Small intestine (tissue), 7 donors: ENCODE data around the gene MALRD1. TPM values are rescaled to one million over a fixed set of nuclear protein-coding genes. Genes with fewer than 3 reads are reported as not detected.

ENCODE experiments used
- DNase-seq, 2 donors: peaks; one replicate each; pipeline versions ENCODE4 v3.0.0 to v3.0.0-alpha.2; 2013
- FAIRE-seq: peaks from 2 replicates; lab custom pipeline; 2012; peaks lifted over from hg19 to GRCh38; lab: Jason Lieb, UNC
- H3K27ac ChIP-seq, 3 donors: one replicate each; pipeline ENCODE4 v1.5.1; 2013; ENCODE audit warnings: low read length in 2 of 3, mild to moderate bottlenecking in 2 of 3, control low read depth in 1 of 3, inconsistent platforms in 1 of 3, low read depth in 1 of 3, moderate library complexity in 1 of 3
- H3K27me3 ChIP-seq, 3 donors: one replicate each; pipeline ENCODE4 v1.6.1; 2013; ENCODE audit warnings: low read length in 3 of 3, inconsistent platforms in 1 of 3; ENCODE audit not compliant: control insufficient read depth in 3 of 3, insufficient read depth in 3 of 3
- H3K36me3 ChIP-seq, 3 donors: one replicate each; pipeline ENCODE4 v1.6.1; 2013; ENCODE audit warnings: low read length in 3 of 3, inconsistent platforms in 1 of 3, low read depth in 1 of 3, mild to moderate bottlenecking in 1 of 3, moderate library complexity in 1 of 3; ENCODE audit not compliant: control insufficient read depth in 3 of 3, insufficient read depth in 2 of 3
- H3K4me1 ChIP-seq, 3 donors: one replicate each; pipeline ENCODE4 v1.6.1; 2013; ENCODE audit warnings: low read length in 2 of 3, inconsistent platforms in 1 of 3, low read depth in 1 of 3, mild to moderate bottlenecking in 1 of 3, moderate library complexity in 1 of 3; ENCODE audit not compliant: control insufficient read depth in 3 of 3, insufficient read depth in 2 of 3
- H3K4me3 ChIP-seq, 3 donors: one replicate each; pipeline ENCODE4 v1.5.1; 2013; ENCODE audit warnings: low read length in 3 of 3, control low read depth in 1 of 3, inconsistent platforms in 1 of 3, low read depth in 1 of 3, mild to moderate bottlenecking in 1 of 3, moderate library complexity in 1 of 3
- H3K9me3 ChIP-seq, 2 donors: one replicate each; pipeline ENCODE4 v1.6.1; 2013; ENCODE audit warnings: low read depth in 1 of 2, low read length in 1 of 2; ENCODE audit not compliant: control insufficient read depth in 2 of 2, insufficient read depth in 1 of 2
- WGBS, 3 donors: extraction: QIAGEN DNeasy Blood & Tissue Kit; methylation state at CpG; one replicate each; pipeline ENCODE4 v1.1.7; 2013; 5-methylcytosine and 5-hydroxymethylcytosine counted together
- polyA plus RNA-seq, 4 donors: library from polyadenylated mRNA; stranded (reverse) in 3 of 4; unstranded in 1 of 4; fragments of 200-250 nt in 3 of 4; fragments of 120-200 nt in 1 of 4; gene quantifications; one replicate each; pipeline versions ENCODE4 v1.2.1 to v1.2.3, GENCODE V29; 2013
- donor health status: healthy with polysubstance abuse.
- donor health status: control.
- donor health status: control.
- donor health status: Bipolar disorder and iron deficiency.
- donor health status: healthy.

The MALRD1 gene
- polyA plus RNA-seq, 4 donors = 21.2 to 201 (median 35.0) TPM

GRCh38 chr10:19245889-19246752, 197.5 kb downstream of the MALRD1 start:
- FAIRE-seq (no peak), DNase-seq (no peak)
- H3K36me3 ChIP-seq = no peaks in the 10 kb centered on the region
- WGBS, 3 donors = 79 to 87% (median 84%) methylated on average over 2 of the region's 2 CpGs
- no peak overlapping the region for H3K27ac ChIP-seq
- no peak overlapping the region for H3K4me3 ChIP-seq
- no peaks in the 10 kb centered on the region for H3K9me3 ChIP-seq
- no peaks in the 10 kb centered on the region for H3K4me1 ChIP-seq
- H3K27me3 ChIP-seq = no peaks in the 10 kb centered on the region

GRCh38 chr10:19247843-19248242, 199.2 kb downstream of the MALRD1 start:
- Histone ChIP-seq H3K4me1 (no peaks in the 10 kb centered on the region), H3K4me3 (no peak overlapping the region), H3K27me3 (no peaks in the 10 kb centered on the region), H3K9me3 (no peaks in the 10 kb centered on the region), H3K27ac (no peak overlapping the region), H3K36me3 (no peaks in the 10 kb centered on the region)
- FAIRE-seq (no peak), DNase-seq (no peak)
- 63 to 84% (median 79%) methylated on average over 3 of the region's 3 CpGs for whole genome bisulfite sequencing, 3 donors

GRCh38 chr10:19250546-19250945, 201.9 kb downstream of the MALRD1 start:
- Histone ChIP-seq H3K27me3 (no peaks in the 10 kb centered on the region), H3K9me3 (no peaks in the 10 kb centered on the region), H3K4me3 (no peak overlapping the region), H3K27ac (no peak overlapping the region), H3K4me1 (no peaks in the 10 kb centered on the region), H3K36me3 (no peaks in the 10 kb centered on the region)
- DNase-seq (no peak), FAIRE-seq (no peak)
- WGBS, 3 donors = 52 to 75% (median 64%) methylated on average over 2 of the region's 2 CpGs

GRCh38 chr10:19252531-19252930, 203.9 kb downstream of the MALRD1 start:
- FAIRE-seq = no peak

GRCh38 chr10:19256331-19256730, 207.7 kb downstream of the MALRD1 start:
- no peaks in the 10 kb centered on the region for H3K9me3 ChIP-seq
- H3K27me3 ChIP-seq = no peaks in the 10 kb centered on the region
- no peak for DNase-seq
- no peaks in the 10 kb centered on the region for H3K4me1 ChIP-seq
- WGBS, 3 donors = 71 to 84% (median 75%) methylated on average over 1 of the region's 1 CpG
- peaks cover 2 to 8% (median 4%) of the 10 kb centered on the region in 3 donors for H3K36me3 ChIP-seq
- FAIRE-seq = no peak
- no peak overlapping the region for H3K27ac ChIP-seq
- no peak overlapping the region for H3K4me3 ChIP-seq

More at GRCh38 chr10:19252531-19252930, 203.9 kb downstream of the MALRD1 start:
- Histone ChIP-seq H3K4me3 (no peak overlapping the region), H3K36me3 (peaks cover 0 to 2% (median 0%) of the 10 kb centered on the region in 3 donors), H3K4me1 (no peaks in the 10 kb centered on the region), H3K27ac (no peak overlapping the region), H3K9me3 (no peaks in the 10 kb centered on the region), H3K27me3 (no peaks in the 10 kb centered on the region)
- no peak for DNase-seq

- Histone ChIP-seq H3K9me3 (no peaks in the 10 kb centered on the region), H3K27me3 (no peaks in the 10 kb centered on the region), H3K27ac (no peak overlapping the region), H3K4me1 (no peaks in the 10 kb centered on the region), H3K36me3 (peaks cover 2 to 8% (median 7%) of the 10 kb centered on the region in 3 donors), H3K4me3 (no peak overlapping the region)
- 88 to 95% (median 88%) methylated on average over 1 of the region's 1 CpG for WGBS, 3 donors
- DNase-seq (no peak), FAIRE-seq (no peak)
Observed at GRCh38 chr10:19263262-19263661, 214.7 kb downstream of the MALRD1 start.

GRCh38 chr10:19283285-19283684, 234.7 kb downstream of the MALRD1 start:
- FAIRE-seq (no peak), DNase-seq (no peak)
- no peak overlapping the region for H3K27ac ChIP-seq
- 92 to 93% (median 93%) methylated on average over 2 of the region's 2 CpGs for WGBS, 3 donors
- H3K36me3 ChIP-seq = peaks cover 0 to 6% (median 6%) of the 10 kb centered on the region in 3 donors
- H3K27me3 ChIP-seq = no peaks in the 10 kb centered on the region
- H3K4me3 ChIP-seq = no peak overlapping the region
- no peaks in the 10 kb centered on the region for H3K9me3 ChIP-seq
- H3K4me1 ChIP-seq = no peaks in the 10 kb centered on the region

GRCh38 chr10:19283786-19284185, 235.2 kb downstream of the MALRD1 start:
- Histone ChIP-seq H3K36me3 (peaks cover 0 to 6% (median 6%) of the 10 kb centered on the region in 3 donors), H3K27ac (no peak overlapping the region), H3K4me1 (no peaks in the 10 kb centered on the region), H3K4me3 (no peak overlapping the region), H3K27me3 (no peaks in the 10 kb centered on the region), H3K9me3 (no peaks in the 10 kb centered on the region)
- no peak for FAIRE-seq
- WGBS, 3 donors = 72 to 78% (median 76%) methylated on average over 5 of the region's 5 CpGs
- DNase-seq = no peak
